HL-60 (cell line): ENCODE data around the gene NEK7.

Source experiments
- DNase-seq, 2 experiments: peaks; one replicate each; pipeline ENCODE4 v3.0.0-alpha.2; 2010 to 2020; ENCODE audit warnings: low read depth in 1 of 2, low spot score in 1 of 2
- H3K27ac ChIP-seq: fragments of 250-450 bp; sonication (Bioruptor Pico); replicated peaks from 2 replicates; pipeline ENCODE4 v1.5.1; 2020; ENCODE audit warnings: mild to moderate bottlenecking, moderate library complexity
- H3K27me3 ChIP-seq: fragments of 250-450 bp; sonication (Bioruptor Pico); 2 replicates; pipeline ENCODE4 v1.5.1; 2021; ENCODE audit warnings: mild to moderate bottlenecking, moderate library complexity; ENCODE audit not compliant: insufficient read depth, poor library complexity, severe bottlenecking
- H3K4me3 ChIP-seq: replicated peaks from 2 replicates; pipeline ENCODE4 v1.5.1; 2011; ENCODE audit warnings: mild to moderate bottlenecking, control low read depth, low read length; ENCODE audit not compliant: insufficient read depth
- CTCF ChIP-seq: IDR thresholded peaks from one replicate; pipeline ENCODE4 v1.5.1; 2011; ENCODE audit warnings: low read length, control low read depth, inconsistent platforms; ENCODE audit not compliant: insufficient read depth
- GABPA ChIP-seq: IDR thresholded peaks from 2 replicates; pipeline ENCODE4 v1.6.1; 2012; ENCODE audit warnings: low read depth
- POLR2AphosphoS5 ChIP-seq: IDR thresholded peaks from 2 replicates; pipeline ENCODE4 v1.6.1; 2012; ENCODE audit warnings: low read depth
- REST ChIP-seq: IDR thresholded peaks from 2 replicates; pipeline ENCODE4 v1.6.1; 2012; ENCODE audit warnings: low read depth; ENCODE audit not compliant: insufficient replicate concordance
- SPI1 ChIP-seq: IDR thresholded peaks from 2 replicates; pipeline ENCODE4 v1.6.1; 2012; ENCODE audit warnings: low read depth, mild to moderate bottlenecking, borderline replicate concordance

Gene NEK7

DNA sequence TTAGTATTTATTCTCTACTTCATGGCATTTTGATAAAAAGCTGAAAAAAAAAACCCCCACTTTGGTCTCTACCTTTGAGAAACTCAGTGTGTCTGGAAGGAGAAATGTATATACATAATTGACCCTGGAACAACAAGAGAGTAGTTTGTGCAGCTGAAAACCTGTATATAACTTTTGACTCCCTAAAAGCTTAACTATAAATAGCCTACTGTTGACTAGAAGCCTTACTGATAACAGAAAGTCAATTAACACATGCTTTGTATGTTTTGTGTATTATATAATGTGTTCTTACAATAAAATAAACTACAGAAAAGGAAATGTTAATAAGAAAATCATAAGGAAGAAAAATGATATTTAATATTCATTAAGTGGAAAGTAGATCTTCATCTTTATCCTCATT lies 88.0 kb downstream of the NEK7 start:
- H3K27me3 ChIP-seq = no peaks in the 10 kb centered on the region
- TF ChIP-seq SPI1 (no peak), GABPA (no peak), POLR2AphosphoS5 (no peak), REST (no peak)
- no peak overlapping the region for H3K4me3 ChIP-seq
- no peak for DNase-seq
- no peak overlapping the region for H3K27ac ChIP-seq

GRCh38 chr1:198245379-198245778 lies 88.6 kb downstream of the NEK7 start:
- Histone ChIP-seq H3K27me3 (no peaks in the 10 kb centered on the region), H3K27ac (no peak overlapping the region), H3K4me3 (no peak overlapping the region)
- DNase-seq = no peak
- TF ChIP-seq SPI1 (no peak), GABPA (no peak), CTCF (no peak), REST (no peak), POLR2AphosphoS5 (no peak)

GRCh38 chr1:198246337-198246736 lies 89.5 kb downstream of the NEK7 start:
- Histone ChIP-seq H3K27me3 (no peaks in the 10 kb centered on the region), H3K4me3 (no peak overlapping the region), H3K27ac (no peak overlapping the region)
- no peak for TF ChIP-seq SPI1
- no peak for TF ChIP-seq POLR2AphosphoS5
- TF ChIP-seq REST = no peak
- TF ChIP-seq GABPA = no peak
- no peak for TF ChIP-seq CTCF
- DNase-seq = no peak
